WERI-Rb-1 (cell line): ENCODE data around the gene ATXN2L.

Experiments used
- DNase-seq: peaks from one replicate; pipeline ENCODE4 v3.0.0-alpha.2; 2020
- H3K27ac ChIP-seq: fragments of 250-450 bp; sonication (Bioruptor Pico); 2 replicates; pipeline ENCODE4 v1.5.1; 2020; ENCODE audit warnings: mild to moderate bottlenecking, moderate library complexity
- H3K27me3 ChIP-seq: fragments of 250-450 bp; sonication (Bioruptor Pico); 2 replicates; pipeline ENCODE4 v1.5.1; 2021; ENCODE audit warnings: mild to moderate bottlenecking, low read depth, moderate library complexity; ENCODE audit not compliant: insufficient read depth, severe bottlenecking
- H3K36me3 ChIP-seq: fragments of 250-450 bp; sonication (Bioruptor Pico); 2 replicates; pipeline ENCODE4 v1.5.1; 2020; ENCODE audit warnings: mild to moderate bottlenecking, moderate library complexity
- H3K4me3 ChIP-seq: 2 replicates; pipeline ENCODE4 v1.5.1; 2011; ENCODE audit warnings: low read depth, mild to moderate bottlenecking, control low read depth, low read length
- H3K9me3 ChIP-seq: fragments of 250-450 bp; sonication (Bioruptor Pico); 2 replicates; pipeline ENCODE4 v1.5.1; 2021; ENCODE audit warnings: mild to moderate bottlenecking, moderate library complexity; ENCODE audit not compliant: severe bottlenecking
- TF ChIP-seq, protein P1 (sequence below): IDR thresholded peaks from 2 replicates; pipeline ENCODE4 v1.5.1; 2011; ENCODE audit warnings: low read depth, mild to moderate bottlenecking, control low read depth, inconsistent platforms, low read length

Gene ATXN2L

GRCh38 chr16:28836761-28837064 lies 13.9 kb downstream of the ATXN2L start:
- TF ChIP-seq, protein P1, sequence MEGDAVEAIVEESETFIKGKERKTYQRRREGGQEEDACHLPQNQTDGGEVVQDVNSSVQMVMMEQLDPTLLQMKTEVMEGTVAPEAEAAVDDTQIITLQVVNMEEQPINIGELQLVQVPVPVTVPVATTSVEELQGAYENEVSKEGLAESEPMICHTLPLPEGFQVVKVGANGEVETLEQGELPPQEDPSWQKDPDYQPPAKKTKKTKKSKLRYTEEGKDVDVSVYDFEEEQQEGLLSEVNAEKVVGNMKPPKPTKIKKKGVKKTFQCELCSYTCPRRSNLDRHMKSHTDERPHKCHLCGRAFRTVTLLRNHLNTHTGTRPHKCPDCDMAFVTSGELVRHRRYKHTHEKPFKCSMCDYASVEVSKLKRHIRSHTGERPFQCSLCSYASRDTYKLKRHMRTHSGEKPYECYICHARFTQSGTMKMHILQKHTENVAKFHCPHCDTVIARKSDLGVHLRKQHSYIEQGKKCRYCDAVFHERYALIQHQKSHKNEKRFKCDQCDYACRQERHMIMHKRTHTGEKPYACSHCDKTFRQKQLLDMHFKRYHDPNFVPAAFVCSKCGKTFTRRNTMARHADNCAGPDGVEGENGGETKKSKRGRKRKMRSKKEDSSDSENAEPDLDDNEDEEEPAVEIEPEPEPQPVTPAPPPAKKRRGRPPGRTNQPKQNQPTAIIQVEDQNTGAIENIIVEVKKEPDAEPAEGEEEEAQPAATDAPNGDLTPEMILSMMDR: no peak
- Histone ChIP-seq H3K4me3 (no peak overlapping the region), H3K36me3 (peaks cover 76% of the 10 kb centered on the region), H3K27ac (no peak overlapping the region), H3K27me3 (no peaks in the 10 kb centered on the region), H3K9me3 (no peaks in the 10 kb centered on the region)
- no peak for DNase-seq

GRCh38 chr16:28837672-28838557 lies 15.1 kb downstream of the ATXN2L start:
- H3K9me3 ChIP-seq: no peaks in the 10 kb centered on the region
- H3K27ac ChIP-seq: no peak overlapping the region
- H3K36me3 ChIP-seq: peaks cover 74% of the 10 kb centered on the region

GRCh38 chr16:28838558-28838918 lies 15.7 kb downstream of the ATXN2L start:
- H3K36me3 ChIP-seq: peaks cover 74% of the 10 kb centered on the region
- no peak overlapping the region for H3K27ac ChIP-seq
- TF ChIP-seq, protein P1: no peak
- no peak for DNase-seq
- H3K9me3 ChIP-seq: no peaks in the 10 kb centered on the region
- no peak overlapping the region for H3K4me3 ChIP-seq
- H3K27me3 ChIP-seq: no peaks in the 10 kb centered on the region

More at GRCh38 chr16:28837672-28838557, 15.1 kb downstream of the ATXN2L start:
- TF ChIP-seq, protein P1: no peak
- H3K4me3 ChIP-seq: no peak overlapping the region
- no peaks in the 10 kb centered on the region for H3K27me3 ChIP-seq
- DNase-seq: no peak

GRCh38 chr16:28839004-28839639 lies 16.3 kb downstream of the ATXN2L start:
- H3K36me3 ChIP-seq: peaks cover 74% of the 10 kb centered on the region
- no peak overlapping the region for H3K4me3 ChIP-seq
- TF ChIP-seq, protein P1: no peak
- DNase-seq: no peak
- no peaks in the 10 kb centered on the region for H3K9me3 ChIP-seq
- H3K27ac ChIP-seq: no peak overlapping the region
- no peaks in the 10 kb centered on the region for H3K27me3 ChIP-seq

DNA sequence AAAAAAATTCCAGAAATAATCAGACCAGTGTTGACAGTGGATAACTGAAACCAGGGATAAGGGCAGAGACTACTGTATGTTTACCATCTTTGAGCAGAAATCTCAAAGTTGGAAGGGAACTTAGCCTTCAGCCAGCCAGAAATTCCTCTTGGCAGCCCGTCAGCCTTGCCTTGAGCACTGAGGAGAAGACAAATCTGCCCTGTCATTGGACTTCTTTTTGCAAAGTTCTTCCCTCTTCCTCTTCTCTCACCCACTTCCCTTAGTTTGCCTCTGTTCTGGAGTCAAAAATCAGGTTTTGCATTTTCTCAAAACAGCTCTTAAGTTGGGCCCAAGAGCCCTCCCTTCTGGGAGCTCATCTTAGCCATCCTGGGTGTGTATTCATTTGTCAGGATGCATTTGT lies 17.1 kb downstream of the ATXN2L start:
- H3K4me3 ChIP-seq: no peak overlapping the region
- TF ChIP-seq, protein P1: no peak
- no peak for DNase-seq
- H3K9me3 ChIP-seq: no peaks in the 10 kb centered on the region
- H3K27ac ChIP-seq: no peak overlapping the region
- no peaks in the 10 kb centered on the region for H3K27me3 ChIP-seq
- peaks cover 74% of the 10 kb centered on the region for H3K36me3 ChIP-seq
